Left ventricle myocardium inferior (tissue), 1 donor: ENCODE measurements around the gene UBE2S. TPM values are rescaled to one million over a fixed set of nuclear protein-coding genes. Genes with fewer than 3 reads are reported as not detected.

ENCODE experiments used
- DNase-seq: peaks from one replicate; pipeline ENCODE4 v3.0.0-alpha.2; 2020
- H3K27ac ChIP-seq: fragments of 200-600 bp; replicated peaks from 2 replicates; pipeline ENCODE4 v1.8.0; 2021
- H3K27me3 ChIP-seq: fragments of 200-600 bp; 2 replicates; pipeline ENCODE4 v1.8.0; 2021; ENCODE audit warnings: low read depth
- H3K36me3 ChIP-seq: fragments of 200-600 bp; 2 replicates; pipeline ENCODE4 v1.8.0; 2021
- H3K4me1 ChIP-seq: fragments of 200-600 bp; 2 replicates; pipeline ENCODE4 v1.8.0; 2021
- H3K4me3 ChIP-seq: fragments of 200-600 bp; 2 replicates; pipeline ENCODE4 v1.8.0; 2021; ENCODE audit warnings: mild to moderate bottlenecking, moderate library complexity
- H3K9me3 ChIP-seq: fragments of 200-600 bp; replicated peaks from 2 replicates; pipeline ENCODE4 v1.8.0; 2021
- CTCF ChIP-seq: fragments of 200-600 bp; IDR thresholded peaks from 2 replicates; pipeline ENCODE4 v1.8.0; 2021; ENCODE audit warnings: antibody characterized with exemption, mild to moderate bottlenecking, borderline replicate concordance
- intact Hi-C: fragments of 100-400 bp; cut with micrococcal nuclease; formaldehyde crosslinking; loops from one replicate; pipeline ENCODE4 v1.11.0; 2022
- total RNA-seq: library from RNA; stranded (reverse); fragmentation: NEBNext Ultra II Directional; extraction: Animal tissue kit (Norgen Biotek cat#: 25700); gene quantifications from one replicate; pipeline ENCODE4 v1.2.1, GENCODE V29; 2021
- donor health status: DM: no; HTN: yes; CAD: no; lungs with severe emphysema.

The UBE2S gene
- total RNA-seq, 1 donor from 2014 or later: 33.2 TPM

GRCh38 chr19:55385724-55386492, 21.7 kb downstream of the UBE2S start, which contains the start of gene RPL28:
TSS of gene RPL28 (plus strand) at chr19:55385932. CDS start at chr19:55386358, 426 bp downstream.
- peak within 1 kb of the TSS; percentile 85 for H3K4me3 ChIP-seq
- intact Hi-C loops: no loop called here
- peak within 1 kb of the TSS; percentile 95 for H3K27ac ChIP-seq
- peak; percentile 97 for DNase-seq
- H3K4me1 ChIP-seq: peaks cover 64% of the 10 kb centered on the region
- TF ChIP-seq CTCF: no peak
- no peaks in the 10 kb centered on the region for H3K27me3 ChIP-seq
- H3K36me3 ChIP-seq: peaks cover 39% of the 10 kb centered on the region
- H3K9me3 ChIP-seq: no peaks in the 10 kb centered on the region

DNA sequence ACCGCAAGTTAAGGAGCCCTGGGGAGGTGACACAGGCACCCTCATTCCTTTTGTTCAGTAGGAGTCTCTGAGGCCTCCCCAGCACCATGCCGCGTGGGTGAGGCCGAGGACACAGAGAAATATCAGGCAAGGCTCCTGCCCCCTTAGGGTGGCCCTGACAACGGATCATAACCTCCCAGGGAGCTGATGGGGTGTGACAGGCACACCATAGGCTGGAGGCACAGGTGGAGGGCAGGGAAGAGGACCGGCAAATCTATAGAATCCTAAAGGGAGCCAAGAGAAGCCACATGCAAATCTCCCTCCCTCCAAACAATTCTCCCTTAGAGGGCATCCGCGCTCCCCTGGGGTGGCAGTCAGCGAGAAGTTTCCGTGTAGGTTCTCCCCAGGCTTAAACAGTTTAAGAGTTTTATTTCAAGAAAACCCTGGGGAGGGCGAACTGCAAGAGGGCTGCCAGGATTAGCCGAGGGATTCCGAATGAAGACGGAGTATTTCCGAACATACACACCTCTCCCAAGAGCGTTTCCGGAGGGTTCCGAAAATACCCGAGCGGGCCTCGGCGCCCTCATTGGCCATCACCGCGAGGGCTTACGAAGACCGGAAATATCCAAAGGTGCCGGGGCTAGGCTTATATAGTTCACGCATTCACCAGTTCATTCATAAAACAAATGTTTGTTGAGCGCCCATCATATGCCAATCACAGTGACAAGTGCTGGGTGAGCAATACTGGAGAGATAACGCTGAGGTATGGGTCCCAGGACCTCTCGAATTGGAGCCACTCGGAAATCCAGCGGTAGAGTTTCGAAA, 22.5 kb downstream of the UBE2S start:
- no peaks in the 10 kb centered on the region for H3K27me3 ChIP-seq
- no peak for TF ChIP-seq CTCF
- peak overlapping the region; percentile 85 for H3K4me3 ChIP-seq
- H3K9me3 ChIP-seq: no peaks in the 10 kb centered on the region
- intact Hi-C loops: no loop called here
- H3K4me1 ChIP-seq: peaks cover 59% of the 10 kb centered on the region
- peak; percentile 97 for DNase-seq
- H3K27ac ChIP-seq: peak overlapping the region; percentile 95
- peaks cover 32% of the 10 kb centered on the region for H3K36me3 ChIP-seq

DNA sequence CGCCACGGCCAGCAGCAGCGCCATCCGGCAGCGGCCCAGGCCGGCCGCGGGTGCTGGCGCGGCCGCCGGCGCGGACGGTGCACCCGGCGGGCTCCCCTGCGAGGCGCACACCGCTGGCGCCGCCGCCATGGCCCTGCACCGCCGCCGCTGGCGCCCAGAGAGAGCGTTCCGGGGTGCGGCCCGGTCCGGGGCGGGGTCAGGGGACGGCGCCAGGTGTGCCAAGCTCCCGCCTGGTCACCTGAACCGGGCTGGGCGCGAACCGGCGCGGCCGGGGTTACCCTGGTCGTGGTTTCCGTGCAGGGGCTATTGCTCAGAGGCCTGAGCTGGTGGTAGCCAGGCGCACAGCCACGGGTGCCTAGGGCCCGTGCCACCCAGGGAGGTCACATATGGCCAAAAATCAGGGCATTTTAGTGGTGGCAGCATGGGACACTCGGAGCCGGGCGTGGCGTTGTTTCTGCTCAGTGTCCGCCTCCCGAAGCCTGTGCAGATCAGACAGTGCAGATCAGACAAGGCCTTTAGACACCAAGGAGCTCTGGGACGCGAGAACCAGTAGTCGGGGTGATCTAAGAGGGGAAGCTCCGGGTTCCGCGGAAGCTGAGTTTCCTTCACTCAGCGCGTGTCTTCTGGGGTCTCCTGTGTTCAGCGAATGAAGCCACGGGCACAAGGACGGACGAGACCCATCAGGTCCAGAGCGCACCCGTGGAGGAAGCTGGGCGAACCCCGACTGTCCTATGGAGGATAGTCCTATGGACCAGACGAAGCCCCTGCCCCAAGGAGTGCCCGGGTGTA, 23.3 kb downstream of the UBE2S start, which contains the start of gene TMEM238:
Gene TMEM238 (minus strand): TSS at position 162 of the 789 bp plus-strand sequence. CDS start 33 bp downstream, at position 129.
- peak; percentile 29 for DNase-seq
- Histone ChIP-seq H3K9me3 (no peaks in the 10 kb centered on the region), H3K27me3 (no peaks in the 10 kb centered on the region), H3K27ac (peak within 1 kb of the TSS; percentile 95), H3K36me3 (peaks cover 24% of the 10 kb centered on the region), H3K4me3 (peak within 1 kb of the TSS; percentile 85), H3K4me1 (peaks cover 53% of the 10 kb centered on the region)
- no peak for TF ChIP-seq CTCF
- intact Hi-C loops: no loop called here

DNA sequence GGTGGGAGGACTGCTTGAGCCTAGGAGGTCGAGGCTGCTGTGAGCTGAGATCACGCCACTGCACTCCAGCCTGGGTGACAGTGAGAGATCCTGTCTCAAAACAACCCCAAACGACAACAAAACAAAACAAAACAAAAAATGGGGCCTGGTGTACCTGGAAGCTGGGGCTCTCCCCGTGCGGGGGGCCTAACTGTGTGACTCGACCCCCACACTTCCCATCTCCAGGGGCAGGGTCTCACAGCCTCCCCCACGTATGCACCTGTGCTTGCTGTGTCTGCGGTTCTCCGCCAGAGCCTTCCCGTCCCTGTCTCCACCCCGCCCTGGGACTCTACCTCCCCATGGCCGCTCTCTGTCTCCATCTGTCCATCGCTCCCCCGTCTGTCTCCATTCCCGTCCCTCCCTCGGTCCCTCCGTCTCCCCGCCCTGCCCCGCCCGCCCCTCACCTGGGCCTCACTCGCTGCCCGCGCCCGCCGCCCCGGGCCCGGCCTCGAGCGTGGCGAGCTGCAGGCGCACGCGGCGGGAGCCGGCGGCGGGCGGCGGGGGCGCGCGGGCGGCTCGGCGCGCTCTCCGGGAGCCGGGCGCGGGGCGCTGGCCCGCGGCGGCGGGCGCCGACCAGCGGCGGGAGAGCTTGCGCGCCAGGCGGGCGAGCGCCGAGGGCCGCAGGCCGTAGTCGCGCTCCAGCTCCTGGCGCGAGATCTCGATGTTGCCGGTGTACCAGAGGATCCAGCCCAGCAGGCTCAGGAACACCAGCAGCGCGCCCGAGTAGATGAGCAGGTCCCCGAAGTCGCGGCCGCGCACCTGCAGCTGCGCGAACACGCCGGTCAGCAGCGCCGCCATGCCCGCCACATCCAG, 24.1 kb downstream of the UBE2S start:
- peaks cover 45% of the 10 kb centered on the region for H3K4me1 ChIP-seq
- H3K27me3 ChIP-seq: no peaks in the 10 kb centered on the region
- peak overlapping the region; percentile 85 for H3K4me3 ChIP-seq
- TF ChIP-seq CTCF: peak; percentile 45
- intact Hi-C loops: no loop called here
- peak; percentile 46 for DNase-seq
- H3K27ac ChIP-seq: peak overlapping the region; percentile 95
- H3K9me3 ChIP-seq: no peaks in the 10 kb centered on the region
- peaks cover 16% of the 10 kb centered on the region for H3K36me3 ChIP-seq
